ENCODE data around the gene CAPN10.

DNA sequence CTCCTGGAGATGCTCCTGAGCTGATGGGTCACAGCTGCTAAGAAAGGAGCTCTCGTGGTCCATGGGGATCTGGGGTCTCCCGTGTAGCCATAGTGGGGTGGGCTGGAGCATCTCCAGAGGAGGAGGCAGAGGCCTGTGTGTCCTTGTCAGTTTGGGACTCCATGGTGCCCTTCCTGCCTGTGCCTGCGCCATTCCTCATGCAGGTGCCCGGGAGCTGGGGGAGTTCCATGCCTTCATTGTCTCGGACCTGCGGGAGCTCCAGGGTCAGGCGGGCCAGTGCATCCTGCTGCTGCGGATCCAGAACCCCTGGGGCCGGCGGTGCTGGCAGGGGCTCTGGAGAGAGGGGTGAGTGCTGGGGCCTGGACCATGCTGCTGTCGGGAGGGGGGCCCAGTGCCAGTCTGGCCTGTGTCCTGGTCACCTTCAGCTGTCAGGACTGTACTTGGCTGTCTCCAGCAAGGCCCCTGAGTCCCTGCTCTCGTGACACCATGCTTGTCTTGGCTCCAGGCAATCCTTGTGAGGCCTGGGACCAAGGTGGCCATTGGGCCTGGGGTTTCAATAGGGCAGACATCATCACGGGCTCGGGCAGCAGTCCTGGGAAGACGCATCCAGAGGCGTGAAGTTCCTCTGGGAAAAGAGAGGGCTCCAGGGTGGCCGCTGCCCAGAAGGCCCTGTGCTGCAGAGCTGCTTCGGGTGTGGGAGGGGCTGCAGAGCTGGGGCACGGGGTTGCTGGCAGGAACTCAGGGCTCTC lies 7.3 kb downstream of the CAPN10 start:
- TF ChIP-seq, protein P1, sequence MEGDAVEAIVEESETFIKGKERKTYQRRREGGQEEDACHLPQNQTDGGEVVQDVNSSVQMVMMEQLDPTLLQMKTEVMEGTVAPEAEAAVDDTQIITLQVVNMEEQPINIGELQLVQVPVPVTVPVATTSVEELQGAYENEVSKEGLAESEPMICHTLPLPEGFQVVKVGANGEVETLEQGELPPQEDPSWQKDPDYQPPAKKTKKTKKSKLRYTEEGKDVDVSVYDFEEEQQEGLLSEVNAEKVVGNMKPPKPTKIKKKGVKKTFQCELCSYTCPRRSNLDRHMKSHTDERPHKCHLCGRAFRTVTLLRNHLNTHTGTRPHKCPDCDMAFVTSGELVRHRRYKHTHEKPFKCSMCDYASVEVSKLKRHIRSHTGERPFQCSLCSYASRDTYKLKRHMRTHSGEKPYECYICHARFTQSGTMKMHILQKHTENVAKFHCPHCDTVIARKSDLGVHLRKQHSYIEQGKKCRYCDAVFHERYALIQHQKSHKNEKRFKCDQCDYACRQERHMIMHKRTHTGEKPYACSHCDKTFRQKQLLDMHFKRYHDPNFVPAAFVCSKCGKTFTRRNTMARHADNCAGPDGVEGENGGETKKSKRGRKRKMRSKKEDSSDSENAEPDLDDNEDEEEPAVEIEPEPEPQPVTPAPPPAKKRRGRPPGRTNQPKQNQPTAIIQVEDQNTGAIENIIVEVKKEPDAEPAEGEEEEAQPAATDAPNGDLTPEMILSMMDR (IDR thresholded peaks at IDR 0.05) = no peak
- TF ChIP-seq POLR2A (IDR thresholded peaks at IDR 0.05) = no peak

Measured in uterus (tissue), 2 donors.